GM21447 (cell line): ENCODE results near the gene TCF4.
"Not testable (repeated sequence)": the region's sequence is repeated elsewhere in the genome, so short reads cannot be mapped to it uniquely, and the experiment has no call there.

Experiments used
- ATAC-seq: cut with Tn5 transposase; IDR thresholded peaks from one replicate; pipeline ENCODE4 v1.9.1; 2021; ENCODE audit not compliant: unreplicated experiment

The TCF4 gene

GRCh38 chr18:55479656-55480420 is 108.2 kb downstream of the TCF4 start:
- ATAC-seq, result no peak

GRCh38 chr18:55477860-55478581 is 110.0 kb downstream of the TCF4 start:
- peak; percentile 19 for ATAC-seq

- ATAC-seq, result peak; percentile 83
These were observed 110.5 kb downstream of the TCF4 start for GRCh38 chr18:55477499-55477859.

GRCh38 chr18:55475916-55476315 is 112.1 kb downstream of the TCF4 start:
- no peak for ATAC-seq

GRCh38 chr18:55475467-55475866 is 112.5 kb downstream of the TCF4 start:
- no peak for ATAC-seq

GRCh38 chr18:55473560-55473959 is 114.4 kb downstream of the TCF4 start:
- ATAC-seq, result no peak

GRCh38 chr18:55473058-55473457 is 114.9 kb downstream of the TCF4 start:
- ATAC-seq, result no peak

- ATAC-seq, result no peak
These were observed 117.2 kb downstream of the TCF4 start for GRCh38 chr18:55470826-55471225.

GRCh38 chr18:55469134-55469533 is 118.9 kb downstream of the TCF4 start:
- not testable (repeated sequence) for ATAC-seq

- ATAC-seq, result no peak
These were observed 121.2 kb downstream of the TCF4 start for GRCh38 chr18:55466789-55467188.

GRCh38 chr18:55465313-55465712 is 122.7 kb downstream of the TCF4 start:
- ATAC-seq, result no peak

- ATAC-seq, result no peak
These were observed 123.4 kb downstream of the TCF4 start for GRCh38 chr18:55464581-55464980.

- no peak for ATAC-seq
These were observed 125.3 kb downstream of the TCF4 start for GRCh38 chr18:55462652-55463051.

- no peak for ATAC-seq
These were observed 126.1 kb downstream of the TCF4 start for GRCh38 chr18:55461848-55462247.

GRCh38 chr18:55458456-55459203 is 129.4 kb downstream of the TCF4 start:
- ATAC-seq, result no peak

GRCh38 chr18:55457028-55457427 is 131.0 kb downstream of the TCF4 start:
- ATAC-seq, result no peak

GRCh38 chr18:55455938-55456337 is 132.1 kb downstream of the TCF4 start:
- no peak for ATAC-seq

- no peak for ATAC-seq
These were observed 134.8 kb downstream of the TCF4 start for GRCh38 chr18:55453186-55453585.

- ATAC-seq, result no peak
These were observed 135.8 kb downstream of the TCF4 start for GRCh38 chr18:55452123-55452611.

GRCh38 chr18:55449412-55450140 is 138.4 kb downstream of the TCF4 start:
- no peak for ATAC-seq

- ATAC-seq, result no peak
These were observed 139.6 kb downstream of the TCF4 start for GRCh38 chr18:55448420-55448819.
